NOMO-1 (cell line): Measurements from ENCODE around the gene AVP.
"Not testable (repeated sequence)": the region's sequence is repeated elsewhere in the genome, so short reads cannot be mapped to it uniquely, and the experiment has no call there.

Experiments used
- DNase-seq, 2 experiments: peaks; one replicate each; lab custom pipeline; 2025; ENCODE audit not compliant: unreplicated experiment in 2 of 2; lab: John Stamatoyannopoulos, UW

The AVP gene, protein sequence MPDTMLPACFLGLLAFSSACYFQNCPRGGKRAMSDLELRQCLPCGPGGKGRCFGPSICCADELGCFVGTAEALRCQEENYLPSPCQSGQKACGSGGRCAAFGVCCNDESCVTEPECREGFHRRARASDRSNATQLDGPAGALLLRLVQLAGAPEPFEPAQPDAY

DNA sequence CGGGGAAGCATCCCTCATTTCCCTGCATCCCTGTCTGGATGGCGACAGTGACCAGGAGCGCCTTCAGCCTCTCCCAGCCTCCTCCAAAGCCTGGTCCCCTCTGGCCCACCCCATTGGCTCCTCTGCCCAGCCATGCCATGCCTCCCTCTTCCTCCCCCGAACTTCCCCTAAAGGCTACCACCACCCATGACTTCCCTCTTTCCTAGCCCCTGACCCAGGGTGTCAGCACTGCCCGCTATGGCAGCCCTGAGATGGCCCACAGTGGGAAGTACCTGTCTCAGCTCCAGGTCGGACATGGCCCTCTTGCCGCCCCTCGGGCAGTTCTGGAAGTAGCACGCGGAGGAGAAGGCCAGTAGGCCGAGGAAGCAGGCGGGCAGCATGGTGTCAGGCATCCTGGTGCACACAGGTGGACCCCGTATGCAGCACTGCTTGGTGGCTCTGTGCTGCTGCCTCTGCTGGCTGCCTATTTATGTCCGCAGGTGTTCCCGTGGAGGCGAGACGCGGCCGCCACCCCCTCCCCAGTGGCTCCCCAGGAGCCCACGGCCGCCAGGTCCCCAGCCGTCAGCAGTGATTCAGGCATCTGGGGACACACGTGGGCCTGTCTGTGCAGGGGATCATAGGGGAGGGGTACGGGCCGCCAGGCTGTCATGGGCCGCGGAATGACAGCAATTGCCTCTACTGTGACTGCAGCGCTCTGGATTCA lies at the start of gene AVP:
TSS of gene AVP (minus strand) at position 442 of the 703 bp plus-strand sequence. CDS start at position 392, 50 bp downstream.
- DNase-seq = no peak

DNA sequence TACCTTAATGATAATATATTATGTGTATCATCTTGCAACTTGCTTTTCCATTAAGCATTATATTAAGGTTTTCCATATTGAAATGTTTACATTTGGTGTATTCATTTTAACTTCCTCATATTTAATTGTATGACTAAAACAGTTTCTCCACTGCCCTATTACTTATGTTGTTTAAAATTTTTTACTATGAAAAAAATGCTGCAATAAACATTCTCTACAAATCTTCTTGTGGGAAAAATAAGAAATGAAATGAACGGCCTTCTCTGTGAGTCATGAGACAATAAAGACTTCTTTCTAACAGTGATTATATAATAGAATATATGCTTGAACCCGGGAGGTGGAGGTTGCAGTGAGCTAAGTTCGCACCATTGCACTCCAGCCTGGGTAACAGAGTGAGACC lies 49.6 kb upstream of the AVP start:
- no peak for DNase-seq

DNA sequence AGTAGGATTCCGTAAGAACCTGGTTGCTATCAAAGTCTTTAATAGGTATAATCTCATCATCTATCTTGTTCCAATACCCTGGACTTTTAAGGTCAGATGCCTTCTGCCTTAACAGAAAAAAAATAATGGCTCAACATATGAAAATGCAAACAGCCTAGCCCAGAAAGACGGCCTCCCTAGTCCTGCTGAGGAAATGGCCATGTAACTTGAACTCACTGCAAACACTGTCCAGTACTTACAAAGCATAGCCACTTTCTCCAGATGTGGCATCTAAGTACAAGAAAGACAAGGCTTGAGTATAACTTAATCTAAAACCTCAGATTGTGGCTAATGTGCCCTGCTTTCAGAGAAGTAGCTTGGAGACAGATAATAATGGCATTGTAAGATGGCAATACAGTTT lies 48.6 kb upstream of the AVP start:
- DNase-seq = no peak

DNA sequence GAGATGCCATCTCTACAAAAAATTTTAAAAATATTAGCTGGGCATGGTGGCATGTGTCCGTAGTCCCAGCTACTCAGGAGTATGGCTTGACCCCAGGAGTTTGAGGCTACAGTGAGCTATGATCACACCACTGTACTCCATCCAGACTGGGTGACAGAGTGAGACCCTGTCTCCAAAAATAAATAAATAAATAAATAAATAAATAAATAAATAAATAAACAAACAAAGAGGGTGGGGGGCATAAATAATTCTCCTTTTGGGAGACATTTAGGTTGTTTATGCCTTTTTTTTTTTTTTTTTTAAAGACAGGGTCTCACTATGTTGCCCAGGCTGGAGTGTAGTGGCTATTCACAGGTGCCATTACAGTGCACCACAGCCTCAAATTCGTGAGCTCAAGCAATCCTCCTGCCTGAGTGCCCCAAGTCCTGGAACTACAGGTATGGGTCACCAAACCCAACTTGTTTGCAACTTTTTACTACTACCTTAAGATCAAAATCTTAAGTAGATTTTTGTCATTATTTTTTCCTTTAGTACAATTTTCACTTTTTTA lies 45.6 kb upstream of the AVP start:
- no peak for DNase-seq

DNA sequence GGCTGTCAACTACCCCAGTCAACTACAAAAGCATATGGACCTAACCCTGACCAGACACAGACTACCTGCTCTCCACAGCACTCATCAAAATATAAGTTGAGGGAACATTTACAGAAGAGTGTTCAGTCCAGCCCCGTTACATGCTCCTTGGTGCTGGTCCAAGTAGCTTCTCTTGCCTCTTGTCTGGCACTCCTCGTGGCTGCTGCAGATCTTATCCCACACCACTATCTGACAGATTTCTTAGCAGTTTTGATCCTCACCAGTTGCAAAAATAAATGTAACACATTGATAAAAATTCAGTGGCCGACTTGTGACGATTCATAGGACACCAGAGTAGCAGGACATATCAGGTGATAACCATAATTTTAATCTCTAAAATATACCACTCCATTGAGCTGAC lies 44.6 kb upstream of the AVP start:
- no peak for DNase-seq

DNA sequence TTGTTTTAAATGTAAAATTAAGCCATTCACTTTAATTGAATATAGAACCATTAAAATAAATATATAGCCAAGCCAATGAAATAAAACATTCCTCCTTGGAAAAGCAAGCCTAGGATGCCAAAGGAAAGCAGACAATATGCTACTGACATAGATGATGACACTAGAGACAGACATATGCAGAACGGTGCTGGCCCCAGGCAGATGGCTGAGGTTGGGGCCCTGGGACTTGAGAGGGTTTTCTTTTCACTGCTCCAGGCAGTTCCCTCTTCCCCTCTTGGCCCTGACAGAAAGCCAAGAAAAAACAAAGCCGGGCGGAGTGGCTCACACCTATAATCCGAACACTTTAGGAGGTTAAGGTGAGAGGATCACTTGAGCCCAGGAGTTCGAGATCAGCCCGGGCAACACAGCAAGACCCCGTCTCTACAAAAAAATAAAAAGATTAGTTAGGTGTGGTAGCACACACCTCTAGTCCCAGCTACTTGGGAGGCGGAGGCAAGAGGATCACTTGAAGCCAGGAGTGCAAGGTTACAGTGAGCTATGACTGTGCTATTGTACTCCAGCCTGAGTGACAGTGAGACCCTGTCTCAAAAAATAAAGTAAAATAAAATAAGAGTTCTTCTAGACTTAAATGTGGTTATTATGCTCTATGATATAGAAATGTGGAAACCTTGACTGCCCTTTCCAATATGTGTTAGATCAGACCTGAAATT lies 43.9 kb upstream of the AVP start:
- no peak for DNase-seq

DNA sequence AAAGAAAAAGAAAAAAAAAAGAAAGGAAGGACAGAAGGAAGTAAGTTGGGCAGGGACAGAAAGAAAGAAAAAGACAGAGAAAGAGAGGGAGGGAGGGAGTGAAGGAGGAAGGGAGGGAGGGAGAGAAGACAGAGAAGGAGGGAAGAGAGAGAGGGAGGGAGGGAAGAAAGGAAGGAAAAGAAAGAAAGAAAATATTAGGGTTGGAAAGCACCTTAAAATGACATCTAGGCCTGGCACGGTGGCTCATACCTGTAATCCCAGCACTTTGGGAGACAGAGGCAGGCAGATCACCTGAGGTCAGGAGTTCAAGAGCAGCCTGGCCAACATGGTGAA lies 42.0 kb upstream of the AVP start:
- no peak for DNase-seq

DNA sequence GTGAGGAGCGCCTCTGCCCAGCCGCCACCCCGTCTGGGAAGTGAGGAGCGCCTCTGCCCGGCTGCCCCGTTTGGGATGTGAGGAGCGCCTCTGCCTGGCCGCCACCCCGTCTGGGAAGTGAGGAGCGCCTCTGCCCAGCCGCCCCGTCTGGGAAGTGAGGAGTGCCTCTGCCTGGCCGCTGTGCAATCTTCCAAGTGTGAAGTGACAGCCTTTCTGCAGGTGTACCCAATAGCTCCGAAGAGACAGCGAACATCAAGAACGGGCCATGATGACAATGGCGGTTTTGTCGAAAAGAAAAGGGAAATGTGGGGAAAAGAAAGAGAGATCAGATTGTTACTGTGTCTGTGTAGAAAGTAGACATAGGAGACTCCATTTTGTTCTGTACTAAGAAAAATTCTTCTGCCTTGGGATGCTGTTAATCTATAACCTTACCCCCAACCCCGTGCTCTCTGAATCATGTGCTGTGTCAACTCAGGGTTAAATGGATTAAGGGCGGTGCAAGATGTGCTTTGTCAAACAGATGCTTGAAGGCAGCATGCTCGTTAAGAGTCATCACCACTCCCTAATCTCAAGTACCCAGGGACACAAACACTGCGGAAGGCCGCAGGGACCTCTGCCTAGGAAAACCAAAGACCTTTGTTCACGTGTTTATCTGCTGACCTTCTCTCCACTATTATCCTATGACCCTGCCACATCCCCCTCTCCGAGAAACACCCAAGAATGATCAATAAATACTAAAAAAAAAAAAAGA lies 41.4 kb upstream of the AVP start:
- not testable (repeated sequence) for DNase-seq

DNA sequence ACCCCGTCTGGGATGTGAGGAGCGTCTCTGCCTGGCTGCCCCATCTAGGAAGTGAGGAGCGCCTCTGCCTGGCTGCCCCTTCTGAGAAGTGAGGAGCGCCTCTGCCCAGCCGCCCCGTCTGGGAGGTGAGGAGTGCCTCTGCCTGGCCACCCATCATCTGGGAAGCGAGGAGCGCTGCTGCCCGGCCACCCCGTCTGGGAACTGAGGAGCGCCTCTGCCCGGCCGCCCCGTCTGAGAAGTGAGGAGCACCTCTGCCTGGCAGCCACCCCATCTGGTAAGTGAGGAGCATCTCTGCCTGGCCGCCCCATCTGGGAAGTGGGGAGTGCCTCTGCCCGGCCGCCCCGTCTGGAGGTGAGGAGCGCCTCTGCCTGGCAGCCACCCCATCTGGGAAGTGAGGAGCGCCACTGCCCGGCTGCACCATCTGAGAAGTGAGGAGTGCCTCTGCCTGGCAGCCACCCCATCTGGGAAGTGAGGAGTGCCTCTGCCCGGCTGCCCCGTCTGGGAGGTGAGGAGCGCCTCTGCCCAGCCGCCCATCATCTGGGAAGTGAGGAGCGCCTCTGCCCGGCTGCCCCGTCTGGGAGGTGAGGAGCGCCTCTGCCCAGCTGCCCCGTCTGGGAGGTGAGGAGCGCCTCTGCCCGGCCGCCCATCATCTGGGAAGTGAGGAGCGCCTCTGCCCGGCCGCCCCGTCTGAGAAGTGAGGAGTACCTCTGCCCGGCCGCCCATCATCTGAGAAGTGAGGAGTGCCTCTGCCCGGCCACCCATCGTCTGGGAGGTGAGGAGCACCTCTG lies 40.4 kb upstream of the AVP start:
- DNase-seq = not testable (repeated sequence)

DNA sequence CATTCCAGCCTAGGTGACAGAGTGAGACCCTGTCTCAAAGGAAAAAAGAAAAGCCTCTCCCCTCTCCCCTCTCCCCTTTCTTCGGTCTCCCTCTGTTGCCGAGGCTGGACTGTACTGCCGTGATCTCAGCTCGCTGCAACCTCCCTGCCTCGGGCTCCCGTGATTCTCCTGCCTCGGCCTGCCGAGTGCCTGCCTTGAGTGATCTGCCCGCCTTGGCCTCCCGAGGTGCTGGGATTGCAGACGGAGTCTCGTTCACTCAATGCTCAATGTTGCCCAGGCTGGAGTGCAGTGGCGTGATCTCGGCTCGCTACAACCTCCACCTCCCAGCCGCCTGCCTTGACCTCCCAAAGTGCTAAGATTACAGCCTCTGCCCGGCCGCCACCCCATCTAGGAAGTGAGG lies 39.6 kb upstream of the AVP start:
- DNase-seq = not testable (repeated sequence)

DNA sequence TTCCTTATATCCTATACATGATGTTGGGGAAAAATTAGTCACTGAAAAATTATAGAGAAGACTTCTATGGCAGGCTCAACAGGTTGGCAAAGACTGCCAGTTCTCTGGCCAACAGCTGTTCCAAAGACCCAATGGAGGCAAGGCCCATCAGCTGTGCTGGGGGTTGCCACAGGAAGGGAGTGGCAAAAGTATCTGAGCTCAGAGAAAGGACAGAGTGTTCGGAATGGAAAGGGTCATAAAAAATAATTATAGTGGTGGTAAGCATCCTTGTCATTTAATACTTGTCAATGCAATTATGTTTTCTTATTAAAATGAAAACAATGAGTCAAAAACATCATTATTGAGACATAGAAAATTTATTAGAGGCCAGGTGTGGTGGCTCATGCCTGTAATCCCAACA lies 39.0 kb upstream of the AVP start:
- DNase-seq = no peak

DNA sequence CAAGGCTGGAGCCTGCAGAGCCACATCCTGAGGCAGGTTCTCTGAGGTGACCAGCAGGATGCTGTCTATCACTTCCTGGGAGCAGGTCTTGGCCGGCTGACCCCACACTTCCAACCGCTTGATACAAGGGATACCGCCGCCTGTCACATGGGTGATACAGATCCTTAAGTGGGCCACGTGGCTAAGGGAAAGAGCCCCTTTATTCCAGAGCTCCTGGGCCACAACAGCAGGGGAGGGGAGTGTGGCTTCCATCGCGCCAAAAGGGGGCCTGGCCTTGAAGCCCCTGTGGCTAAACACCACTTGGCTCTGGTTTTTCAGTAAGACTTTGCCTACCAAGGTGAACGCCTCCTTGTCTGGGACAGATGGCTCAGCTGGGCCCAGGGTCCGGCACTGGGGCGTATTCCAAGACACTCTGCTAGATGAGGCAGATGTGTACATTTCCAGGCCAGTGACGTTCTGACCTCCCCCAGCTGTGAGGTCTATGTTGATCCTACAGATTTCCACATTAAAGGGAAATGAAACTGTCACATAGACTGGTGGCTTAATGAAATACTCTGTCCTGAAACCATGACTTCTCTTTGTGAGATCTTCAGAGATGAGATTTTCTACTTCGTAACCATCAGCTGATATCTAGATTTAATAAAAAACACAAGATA lies 37.6 kb upstream of the AVP start:
- peak in 1 of 2 experiments; percentile 27 for DNase-seq

DNA sequence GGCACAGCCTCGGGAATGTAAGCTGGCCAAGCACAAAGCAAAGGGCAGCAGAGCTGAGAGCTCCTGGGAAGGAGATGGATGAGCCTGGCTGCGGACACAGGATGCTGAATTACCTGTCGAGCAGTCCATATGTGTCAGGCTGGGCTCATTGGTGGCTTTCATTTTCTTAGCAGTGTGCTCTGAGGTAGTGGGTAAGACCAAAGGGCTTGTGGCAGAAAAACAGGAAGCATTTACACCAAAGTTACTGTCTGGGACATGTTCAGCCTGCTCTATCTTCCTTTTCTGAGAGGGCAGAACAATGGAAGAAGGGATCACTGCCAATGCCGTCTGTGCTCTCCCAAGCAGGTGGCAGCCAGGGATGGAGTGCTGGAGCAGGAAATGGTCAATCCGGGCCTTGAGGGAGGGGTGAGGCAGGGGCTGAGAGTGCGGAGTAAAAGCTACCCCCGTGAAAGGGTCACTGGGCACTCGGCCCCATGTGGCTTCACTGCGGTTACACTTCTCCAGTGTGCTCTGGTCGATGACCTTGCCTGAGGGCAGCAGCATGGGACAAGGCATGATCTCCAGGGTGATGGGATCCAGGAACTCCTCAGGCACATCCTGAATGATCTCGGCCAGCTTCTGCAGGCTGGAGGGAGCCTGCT lies 36.9 kb upstream of the AVP start:
- DNase-seq = no peak

DNA sequence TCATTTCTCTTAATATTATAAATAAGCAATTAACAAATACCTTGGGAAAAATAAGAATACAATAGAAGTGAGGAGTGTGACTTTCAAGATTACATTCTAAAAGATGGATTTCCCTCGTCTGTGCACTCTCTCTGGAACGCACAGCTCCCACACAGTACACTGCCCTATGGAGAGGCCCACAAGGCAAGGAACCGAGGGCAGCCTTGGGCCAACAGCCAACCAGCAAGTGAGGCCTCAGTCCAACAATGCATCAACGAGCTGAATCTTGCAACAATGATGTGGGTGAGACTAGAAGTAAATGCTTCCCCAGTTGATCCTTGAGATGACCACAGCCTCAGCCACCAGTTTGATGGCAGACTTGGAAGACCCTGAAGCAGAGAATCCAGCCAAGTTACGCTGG lies 34.5 kb upstream of the AVP start:
- DNase-seq = no peak

DNA sequence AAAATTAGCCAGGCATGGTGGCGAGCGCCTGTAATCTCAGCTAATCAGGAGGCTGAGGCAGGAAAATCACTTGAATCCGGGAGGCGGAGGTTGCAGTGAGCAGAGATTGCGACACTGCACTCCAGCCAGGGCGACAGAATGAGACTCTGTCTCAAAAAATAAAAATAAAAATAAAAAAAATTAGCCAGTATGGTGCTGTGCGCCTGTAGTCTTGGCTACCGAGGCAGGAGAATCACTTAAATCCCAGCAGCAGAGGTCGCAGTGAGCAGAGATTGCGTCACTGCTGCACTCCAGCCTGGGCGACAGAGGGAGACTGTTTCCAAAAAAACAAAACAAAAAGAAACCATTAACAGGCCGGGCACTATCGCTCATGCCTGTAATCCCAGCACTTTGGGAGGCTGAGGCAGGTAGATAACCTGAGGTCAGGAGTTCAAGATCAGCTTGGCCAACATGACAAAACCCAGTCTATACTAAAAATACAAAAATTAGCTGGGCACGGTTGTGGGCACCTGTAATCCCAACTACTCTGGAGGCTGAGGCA lies 33.4 kb upstream of the AVP start:
- peak in 1 of 2 experiments; percentile 49 for DNase-seq

DNA sequence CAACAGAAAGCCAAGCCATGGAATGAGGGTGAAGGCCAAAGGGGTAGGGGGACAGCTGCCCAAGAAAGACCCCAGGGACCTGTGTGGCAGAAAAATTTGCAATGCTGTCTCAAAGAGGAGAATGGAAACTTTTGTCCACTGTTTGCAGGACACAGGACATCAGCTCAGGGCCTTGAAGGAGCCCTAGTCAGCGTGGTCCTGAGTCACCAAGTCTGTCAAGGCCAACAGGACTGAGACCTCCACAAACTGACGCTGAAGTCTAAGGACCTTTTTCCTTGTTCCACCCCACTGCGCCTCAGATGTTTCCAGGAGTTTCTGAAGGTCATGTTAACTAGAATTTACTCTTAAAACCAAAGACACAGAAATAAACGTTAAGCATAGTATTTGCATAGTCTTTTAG lies 31.8 kb upstream of the AVP start:
- DNase-seq = no peak

DNA sequence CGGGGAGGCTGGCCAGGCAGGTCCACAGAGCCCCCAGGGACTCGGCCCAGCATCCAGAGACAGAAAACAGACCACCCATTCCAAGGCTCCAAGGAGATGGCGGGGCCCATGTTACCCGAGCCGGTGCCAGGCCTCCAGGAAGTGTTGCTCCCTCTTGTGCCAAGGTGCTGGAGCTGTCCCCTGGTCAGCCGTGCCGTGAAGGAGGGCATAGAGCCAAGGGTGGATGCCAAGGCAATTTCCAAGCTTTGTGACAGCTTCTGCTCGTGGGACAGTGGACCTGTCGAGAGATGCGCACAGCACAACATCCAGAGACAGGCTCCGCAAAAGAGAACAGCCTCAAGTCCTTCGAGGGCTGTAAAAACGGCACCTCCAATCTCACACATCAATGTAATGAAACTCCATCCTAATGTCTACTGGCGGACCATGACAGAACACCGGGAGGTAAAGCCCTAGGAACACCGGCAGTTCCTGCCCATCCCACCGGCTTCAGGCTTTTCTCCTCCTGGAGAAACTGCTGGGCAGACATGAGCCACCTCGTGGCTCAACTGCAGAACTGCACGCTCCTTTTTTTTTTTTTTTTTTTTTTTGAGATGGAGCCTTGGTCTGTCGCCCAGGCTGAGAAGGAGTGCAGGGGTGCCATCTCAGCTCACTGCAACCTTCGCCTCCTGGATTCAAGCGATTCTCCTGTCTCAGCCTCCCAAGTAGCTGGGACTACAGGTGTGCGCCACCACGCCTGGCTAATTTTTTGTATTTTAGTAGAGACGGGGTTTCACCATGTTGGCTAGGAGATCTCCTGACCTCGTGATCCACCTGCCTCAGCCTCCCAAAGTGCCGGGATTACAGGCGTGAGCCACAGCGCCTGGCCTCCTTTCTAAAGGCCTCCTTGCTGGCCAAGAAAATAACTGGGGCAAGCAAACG lies 30.9 kb upstream of the AVP start:
- DNase-seq = peak in 1 of 2 experiments; percentile 22

DNA sequence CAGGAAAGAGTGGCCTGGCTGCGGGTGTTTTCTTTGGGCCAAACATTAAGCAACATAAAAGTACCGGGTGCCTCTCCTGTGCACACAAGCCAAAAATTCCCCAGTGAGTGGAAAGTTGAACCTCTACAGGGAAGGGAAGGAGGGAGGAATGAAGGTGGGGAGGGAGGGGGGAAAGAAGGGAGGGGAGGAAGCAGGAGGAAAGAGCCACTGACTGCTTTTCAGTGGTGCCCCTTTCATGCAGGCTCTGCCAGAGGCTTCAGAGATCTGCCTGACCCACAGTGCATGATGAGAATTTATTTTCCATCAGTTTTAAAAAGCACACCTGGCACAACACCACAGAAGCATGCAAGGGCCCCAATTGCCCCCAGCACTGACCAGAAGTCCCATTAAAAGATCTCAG lies 27.5 kb upstream of the AVP start:
- DNase-seq = no peak
